Stimulated activated CD4-positive, alpha-beta T cell treated with anti-CD3 and anti-CD28 coated beads, Interleukin-12 subunit alpha, Interleukin-12 subunit beta, amount 100 ng/mL, for 4 hours (primary cell): ENCODE results near the gene SIAH2.

Source experiments
- DNase-seq: peaks from one replicate; pipeline ENCODE4 v3.0.0-alpha.2; 2020

The SIAH2 gene

GRCh38 chr3:150729682-150730360 is 33.1 kb downstream of the SIAH2 start:
- DNase-seq = no peak

DNA sequence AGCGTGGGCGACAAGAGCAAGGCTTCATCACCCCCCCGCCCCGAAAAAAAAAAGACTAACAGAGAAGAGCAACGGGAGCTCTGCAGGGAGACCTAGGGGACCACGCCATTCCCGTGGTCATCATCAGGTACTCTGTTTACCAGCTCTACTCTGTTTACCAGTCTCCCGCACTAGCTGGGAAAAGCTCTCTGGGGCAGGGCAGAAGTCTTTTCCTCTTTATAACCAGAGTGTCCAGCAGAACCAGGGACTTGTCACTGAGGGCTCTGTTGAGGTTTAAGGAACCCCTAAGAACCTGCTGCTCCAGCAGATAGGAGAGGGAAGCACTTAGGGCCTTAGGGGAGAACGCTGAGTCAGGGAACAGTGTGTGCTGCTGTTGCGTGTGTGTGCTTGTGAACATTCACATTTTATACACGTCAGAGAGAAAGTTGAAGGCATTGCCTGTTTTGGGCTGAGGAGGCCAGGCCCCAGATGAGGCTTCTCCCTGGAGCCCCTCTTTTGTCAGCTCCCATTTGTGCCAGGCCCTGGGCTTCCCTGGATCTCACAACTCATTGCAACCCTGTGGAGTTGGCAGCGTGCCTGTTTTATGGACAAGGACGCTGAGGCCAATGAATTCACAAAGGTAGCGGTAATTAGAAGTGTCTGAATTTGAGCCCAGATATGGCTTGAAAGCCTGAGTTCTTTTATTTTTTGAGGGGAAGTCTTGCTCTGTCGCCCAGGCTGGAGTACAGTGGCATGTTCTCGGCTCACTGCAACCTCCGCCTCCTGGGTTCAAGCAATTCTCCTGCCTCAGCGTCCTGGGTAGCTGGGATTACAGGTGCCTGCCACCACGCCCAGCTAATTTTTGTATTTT is 35.1 kb downstream of the SIAH2 start:
- no peak for DNase-seq

DNA sequence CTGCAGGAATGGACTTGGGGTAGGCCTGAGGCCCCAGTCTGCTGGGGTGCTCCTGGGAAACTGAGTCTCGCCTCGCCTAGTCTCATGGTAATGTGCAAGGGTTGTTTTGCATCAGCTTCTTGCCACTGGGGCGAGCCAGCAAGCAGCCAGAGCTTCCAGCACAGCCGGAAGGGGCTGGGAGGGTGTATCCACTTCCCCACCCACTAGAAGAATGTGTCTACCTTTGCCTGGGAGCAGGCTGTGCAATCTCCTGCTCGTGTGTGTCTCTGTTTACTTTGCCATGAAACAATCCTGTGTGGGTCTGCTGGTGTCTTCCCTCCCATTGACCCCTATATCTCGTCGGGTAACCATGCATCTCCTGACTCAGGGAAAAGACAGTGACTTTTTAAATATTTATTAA is 37.4 kb downstream of the SIAH2 start:
- no peak for DNase-seq

- no peak for DNase-seq
These were observed 39.0 kb downstream of the SIAH2 start for GRCh38 chr3:150723946-150724345.

DNA sequence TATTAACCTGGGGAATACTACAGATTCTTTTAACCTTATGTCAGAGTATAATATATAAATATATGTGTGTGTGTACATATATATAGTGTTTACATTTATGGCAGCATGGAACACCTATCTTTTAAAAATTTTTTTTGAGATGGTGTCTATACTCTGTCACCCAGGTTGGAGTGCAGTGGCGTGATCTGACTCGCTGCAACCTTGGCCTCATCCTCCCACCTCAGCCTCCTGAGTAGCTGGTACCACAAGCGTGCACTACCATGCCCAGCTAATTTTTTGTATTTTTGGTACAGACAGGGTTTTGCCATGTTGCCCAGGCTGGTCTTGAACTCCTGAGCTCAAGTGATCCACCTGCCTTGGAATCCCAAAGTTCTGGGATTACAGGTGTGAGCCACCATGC is 40.7 kb downstream of the SIAH2 start:
- no peak for DNase-seq

DNA sequence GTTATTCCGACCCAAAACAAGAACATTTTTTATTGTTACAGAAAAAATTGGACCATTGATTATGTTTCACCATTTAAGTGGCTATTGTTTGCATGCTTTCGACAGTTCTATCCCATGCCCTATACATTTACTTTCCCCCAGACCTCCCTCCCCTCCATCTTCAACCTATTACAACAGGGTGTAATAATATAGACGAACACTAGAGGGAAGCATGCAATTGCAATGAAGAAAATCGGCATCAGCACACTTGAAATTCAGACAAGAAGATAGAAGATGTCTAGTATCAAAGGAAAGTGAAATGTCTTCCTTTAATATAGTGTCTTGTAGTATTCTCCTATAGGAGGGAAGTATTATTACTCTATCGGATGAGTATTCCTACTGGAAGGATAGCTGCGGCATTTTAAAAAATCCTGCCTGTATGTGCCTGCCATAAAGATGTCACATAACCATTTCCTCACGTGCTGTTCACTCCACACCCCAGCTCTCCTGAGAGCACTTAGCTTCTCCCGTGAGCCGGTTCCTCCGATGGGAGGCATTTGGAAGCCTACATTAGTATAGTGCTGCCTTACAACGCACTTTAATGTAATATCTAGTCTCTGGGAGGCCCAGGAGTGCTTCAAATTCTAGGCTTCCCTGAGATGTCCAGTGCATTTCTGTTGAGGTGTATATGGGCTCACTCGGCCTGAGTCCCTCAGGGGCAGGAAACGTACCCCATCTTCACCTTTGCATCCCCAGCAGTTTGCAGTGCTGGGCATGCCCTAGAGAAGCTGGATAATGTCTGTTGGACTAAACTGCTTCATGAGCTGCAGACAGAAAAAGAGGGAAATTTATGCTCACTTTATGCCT is 41.5 kb downstream of the SIAH2 start:
- DNase-seq = no peak

GRCh38 chr3:150720444-150720843 is 42.5 kb downstream of the SIAH2 start:
- DNase-seq = no peak

GRCh38 chr3:150710097-150710496 is 52.9 kb downstream of the SIAH2 start:
- DNase-seq = no peak

DNA sequence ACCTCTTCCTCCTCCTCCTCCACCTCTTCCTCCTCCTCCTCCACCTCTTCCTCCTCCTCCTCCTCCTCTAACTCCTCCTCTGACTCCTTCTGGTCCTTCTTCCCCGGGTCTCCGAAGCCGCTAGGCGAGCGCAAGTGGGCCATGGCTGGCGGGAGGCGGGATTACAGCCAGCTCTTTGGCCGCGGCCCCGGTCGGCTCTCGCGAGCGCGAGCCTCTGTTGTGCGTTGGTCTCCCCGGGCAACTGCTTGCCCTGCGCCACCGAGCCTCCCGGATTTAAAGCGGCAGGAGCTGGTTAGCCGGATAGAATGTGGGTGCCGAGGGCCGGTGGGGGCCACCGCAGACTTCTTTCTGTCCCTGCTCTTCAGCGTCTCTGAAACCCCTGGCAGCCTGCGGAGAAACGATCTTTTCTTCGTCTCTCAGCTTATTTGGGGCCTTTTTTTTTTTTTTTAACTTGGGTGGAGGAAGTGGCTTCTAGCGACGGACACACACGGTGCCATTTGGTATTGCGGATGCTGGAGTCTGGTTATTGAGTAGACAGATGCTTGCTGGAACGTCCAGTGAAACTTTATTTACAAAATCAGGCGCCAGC is 59.1 kb downstream of the SIAH2 start, which contains the start of gene ERICH6:
Gene ERICH6 (minus strand): TSS at position 165 of the 589 bp plus-strand sequence. CDS start 22 bp downstream, at position 143.
- DNase-seq = peak; percentile 67

DNA sequence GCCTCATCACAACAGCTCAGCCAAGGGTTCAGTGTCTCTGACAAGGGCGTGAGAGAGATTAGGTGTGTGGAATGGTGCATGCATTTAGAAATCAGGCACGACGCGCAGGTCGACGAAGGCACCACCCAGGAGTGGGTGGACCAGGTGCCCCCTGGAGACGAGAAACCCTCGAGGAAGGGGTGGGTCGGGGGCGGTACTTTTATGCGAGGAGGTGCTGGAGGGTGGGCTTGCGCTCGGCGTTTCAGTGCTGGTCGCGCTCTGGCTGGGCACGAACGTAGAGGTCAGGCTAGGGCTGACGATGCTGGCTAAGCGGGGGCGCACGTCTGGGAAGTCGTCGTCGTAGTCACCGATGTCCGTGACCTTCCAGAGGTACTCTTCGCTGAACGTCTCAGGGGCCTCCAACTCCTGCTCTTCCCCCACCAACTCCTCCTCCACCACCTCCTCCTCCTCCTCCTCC is 59.6 kb downstream of the SIAH2 start:
- peak; percentile 20 for DNase-seq

GRCh38 chr3:150699068-150699639 is 63.8 kb downstream of the SIAH2 start:
- DNase-seq = no peak

- no peak for DNase-seq
These were observed 65.3 kb downstream of the SIAH2 start for GRCh38 chr3:150697646-150698045.

GRCh38 chr3:150691414-150692040 is 71.4 kb downstream of the SIAH2 start:
- no peak for DNase-seq
